HG02943 (cell line): ENCODE data around the gene PRR15.
"Not testable (repeated sequence)": the region's sequence is repeated elsewhere in the genome, so short reads cannot be mapped to it uniquely, and the experiment has no call there.

Experiments used
- ATAC-seq: cut with Tn5 transposase; IDR thresholded peaks from one replicate; pipeline ENCODE4 v1.9.1; 2021; ENCODE audit warnings: mild to moderate bottlenecking, low read depth, moderate library complexity; ENCODE audit not compliant: unreplicated experiment

Gene PRR15

DNA sequence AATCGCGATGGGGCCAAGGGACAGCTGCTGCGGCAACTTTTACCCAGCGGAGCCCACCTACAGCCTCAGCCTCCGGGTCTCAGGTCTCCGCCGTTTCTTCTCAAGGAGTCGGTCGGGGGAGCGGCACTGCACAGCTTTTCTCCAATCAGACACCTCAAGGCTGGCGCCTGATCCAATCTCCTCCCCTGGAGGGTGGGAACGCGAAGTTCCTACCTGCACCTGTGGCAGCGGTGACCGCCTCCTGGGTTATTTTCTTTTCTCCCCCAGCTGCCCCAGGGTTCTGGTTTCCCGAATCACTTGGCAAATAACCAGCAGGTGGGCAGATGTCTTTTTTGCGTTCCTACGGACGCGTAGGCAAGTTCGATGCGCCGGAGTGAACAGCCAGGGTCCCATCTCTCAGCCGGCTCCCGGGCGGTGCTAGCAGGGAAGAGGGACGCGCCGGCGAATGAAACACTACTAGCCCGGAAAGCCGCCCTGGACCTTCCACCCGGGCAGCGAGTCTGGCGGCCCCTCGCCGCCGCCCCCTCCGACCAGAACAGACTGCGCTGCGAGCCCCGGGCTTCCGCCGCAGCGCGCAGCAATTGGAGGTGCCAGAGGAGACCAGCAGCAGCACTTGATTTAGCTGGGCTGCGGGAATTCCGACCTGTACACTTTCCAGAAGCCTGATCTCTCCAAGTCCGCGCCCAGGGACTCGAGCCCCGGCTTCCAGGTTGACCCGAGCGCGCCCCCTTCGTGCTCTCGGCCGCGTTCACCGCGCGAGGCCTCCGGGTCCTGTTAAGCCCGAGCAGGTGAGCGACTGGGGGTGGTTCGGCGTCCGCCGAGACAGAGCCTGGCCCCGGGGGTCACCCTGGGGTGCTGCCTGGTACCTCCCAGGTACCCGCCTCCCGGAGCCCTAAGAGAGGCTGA is at the start of gene PRR15:
Gene PRR15, plus strand, starts transcription at position 246 of the 906 bp plus-strand sequence. CDS start 2,495 bp downstream, outside the sequence.
- no peak for ATAC-seq

DNA sequence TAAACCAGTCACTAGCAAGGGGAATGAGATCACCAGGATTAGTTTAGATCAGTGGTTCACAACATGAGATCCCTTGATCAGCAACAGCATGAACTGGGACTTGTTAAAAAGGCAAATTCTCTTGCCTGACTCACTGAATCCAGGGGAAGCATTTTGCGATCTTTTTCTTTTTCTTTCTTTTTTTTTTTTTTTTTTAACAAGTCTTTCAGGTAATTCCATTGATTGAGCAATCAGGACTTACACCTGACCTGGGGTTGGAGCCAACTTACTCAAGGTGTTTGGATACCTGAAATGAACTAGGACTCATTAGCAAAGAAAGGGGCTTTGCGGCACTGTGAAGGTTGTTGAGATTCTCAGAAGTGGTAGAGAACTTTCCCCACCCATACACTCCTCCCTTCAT is 47.1 kb upstream of the PRR15 start:
- no peak for ATAC-seq

DNA sequence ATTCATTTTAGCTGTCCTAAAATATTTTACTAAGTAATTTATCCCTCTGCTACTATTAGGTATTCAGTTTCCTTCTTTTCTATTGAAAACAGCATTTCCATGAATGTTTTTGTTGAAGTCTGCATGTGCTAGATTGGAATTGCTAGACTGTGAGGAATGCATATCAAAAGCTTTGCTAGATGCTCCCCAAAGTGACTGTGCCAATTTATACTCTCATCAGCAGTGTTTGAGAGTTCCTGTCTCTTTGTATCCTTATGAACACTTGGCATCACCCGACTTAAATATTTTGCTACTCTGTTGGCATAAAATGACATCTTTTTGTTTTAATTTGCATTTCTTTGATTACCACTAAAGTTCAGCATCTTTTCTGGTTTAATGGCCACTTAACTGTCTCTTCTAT is 45.0 kb upstream of the PRR15 start:
- ATAC-seq = no peak

DNA sequence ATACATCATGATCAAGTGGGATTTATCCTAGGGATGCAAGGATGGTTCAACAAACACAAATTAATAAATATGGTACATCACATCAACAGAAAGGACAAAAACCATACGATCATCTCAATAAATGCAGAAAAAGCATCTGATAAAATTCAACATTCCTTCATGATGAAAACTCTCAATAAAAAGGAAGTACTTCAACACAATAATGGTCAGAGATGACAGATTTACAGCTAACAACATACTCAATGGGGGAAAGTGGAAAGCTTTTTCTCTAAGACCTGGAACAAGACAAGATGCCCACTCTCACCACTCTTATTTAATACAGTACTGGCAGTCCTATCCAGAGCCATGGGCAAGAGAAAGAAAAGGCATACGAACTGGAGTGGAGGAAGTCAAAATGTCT is 39.9 kb upstream of the PRR15 start:
- ATAC-seq = no peak

- no peak for ATAC-seq
These were observed 36.0 kb upstream of the PRR15 start for GRCh38 chr7:29527505-29528108.

- ATAC-seq = not testable (repeated sequence)
These were observed 35.1 kb upstream of the PRR15 start for GRCh38 chr7:29528526-29528925.

DNA sequence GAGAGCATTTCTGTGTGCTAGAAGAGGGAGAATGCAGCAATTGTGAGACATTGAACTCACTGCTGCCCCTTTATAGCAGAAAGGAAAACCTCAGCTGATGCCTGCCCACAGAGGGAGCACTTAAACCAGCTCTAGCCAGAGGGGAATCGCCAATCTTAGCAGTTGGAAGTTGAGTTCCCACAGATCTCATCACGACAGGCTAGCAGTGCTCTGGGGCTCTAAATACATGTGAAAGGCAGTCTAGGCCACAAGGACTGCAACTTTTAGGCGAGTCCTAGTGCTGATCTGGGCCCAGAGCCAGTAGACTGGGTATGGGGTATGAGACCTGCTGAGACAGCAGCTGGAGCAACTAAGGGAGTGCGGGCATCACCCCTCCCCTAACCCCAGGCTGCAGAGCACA is 25.2 kb upstream of the PRR15 start:
- ATAC-seq = no peak

- no peak for ATAC-seq
These were observed 24.2 kb upstream of the PRR15 start for GRCh38 chr7:29539471-29539870.

DNA sequence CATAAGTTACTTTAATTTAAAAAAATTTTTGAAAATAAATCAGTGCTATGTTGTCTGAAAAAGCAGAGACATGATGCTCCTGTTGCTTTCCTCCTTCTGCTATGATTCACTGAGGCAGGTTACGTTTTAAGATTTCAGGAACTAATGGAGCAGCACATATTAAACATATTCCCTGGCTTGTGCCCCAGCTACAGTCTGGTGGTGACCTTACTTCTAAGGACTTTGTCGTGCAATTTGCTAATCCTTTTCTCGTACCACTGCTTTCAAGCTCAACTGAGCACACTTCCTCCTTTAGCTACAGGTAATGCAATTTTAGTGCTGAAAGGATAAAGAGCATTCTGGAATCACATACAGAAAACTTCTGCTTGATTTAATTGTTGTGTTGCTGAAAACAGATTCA is 16.2 kb upstream of the PRR15 start:
- ATAC-seq = no peak

DNA sequence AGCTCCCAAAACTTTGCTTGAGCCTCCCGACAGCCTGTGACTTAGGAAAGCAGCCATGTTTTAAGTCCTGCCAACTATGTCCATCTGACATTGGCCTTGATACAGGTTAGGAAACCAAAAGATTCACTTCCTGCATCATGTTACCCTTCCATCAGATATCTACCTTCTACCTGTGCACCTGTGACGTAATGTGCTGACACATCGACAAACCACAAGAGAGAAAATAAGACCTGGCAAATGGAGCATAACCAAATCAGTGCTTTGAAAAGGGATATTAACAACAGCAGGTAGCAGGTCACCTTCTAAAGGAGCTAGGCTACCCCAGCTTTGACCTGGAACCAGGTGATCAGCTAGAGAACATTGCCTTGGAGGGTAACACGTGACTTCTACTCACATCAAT is 14.8 kb upstream of the PRR15 start:
- ATAC-seq = no peak

DNA sequence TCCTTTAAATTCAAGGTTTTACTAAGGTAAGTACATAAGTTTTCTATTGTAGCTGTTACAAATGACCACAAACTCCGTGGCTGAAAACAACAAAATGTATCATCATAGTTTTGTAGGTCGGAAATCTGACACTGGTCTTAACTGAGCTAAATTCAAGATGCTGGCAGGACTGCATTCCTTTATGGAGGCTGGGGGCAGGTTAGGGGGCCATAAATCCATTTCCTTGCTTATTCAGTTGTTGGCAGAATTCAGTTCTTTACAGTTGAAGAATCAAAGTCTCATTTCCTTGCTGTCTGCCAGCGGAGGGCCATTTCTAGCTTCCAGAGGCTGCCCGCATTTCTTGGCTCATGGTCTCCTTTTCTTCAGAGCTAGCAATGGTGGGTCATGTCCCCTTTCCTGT is 11.2 kb upstream of the PRR15 start:
- ATAC-seq = no peak

- ATAC-seq = no peak
These were observed 8.6 kb upstream of the PRR15 start for GRCh38 chr7:29555061-29555460.

DNA sequence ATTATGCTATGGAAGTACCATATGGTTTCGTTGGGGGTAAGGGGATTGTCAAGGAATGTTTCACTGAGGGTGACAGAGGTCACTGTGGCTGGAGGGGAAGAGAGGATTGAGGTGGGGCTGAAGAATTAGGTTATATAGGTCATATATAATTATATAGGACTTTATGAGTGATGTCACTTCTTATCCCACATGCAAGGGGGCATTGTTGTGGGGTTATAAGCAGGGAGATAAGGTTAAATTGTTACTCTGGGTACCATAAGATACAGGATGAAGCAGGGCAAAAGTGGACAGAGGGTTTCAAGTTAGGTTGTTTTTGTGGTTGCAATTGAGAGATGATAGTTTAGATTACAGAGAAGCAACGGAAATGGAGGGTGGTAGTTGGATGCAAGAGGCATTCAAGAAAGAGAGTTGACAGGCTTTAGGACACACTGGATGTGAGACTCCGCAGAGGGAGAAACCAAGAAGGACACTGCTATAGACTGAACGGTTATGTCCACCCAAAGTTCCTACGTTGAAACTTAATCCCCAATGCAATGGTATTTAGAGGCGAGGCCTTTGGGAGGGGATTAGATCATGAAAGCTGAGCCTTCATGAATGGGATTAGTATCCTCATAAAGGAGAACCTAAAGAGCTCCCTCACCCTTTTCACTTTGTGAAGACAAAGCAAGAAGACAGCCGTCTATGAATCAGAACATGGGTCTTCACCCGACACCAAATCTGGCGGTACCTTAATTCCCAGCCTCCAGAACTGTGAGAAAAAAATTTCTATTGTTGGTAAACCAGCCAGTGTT is 7.0 kb upstream of the PRR15 start:
- ATAC-seq = no peak

- ATAC-seq = no peak
These were observed 5.7 kb upstream of the PRR15 start for GRCh38 chr7:29557954-29558353.

- no peak for ATAC-seq
These were observed 2.4 kb upstream of the PRR15 start for GRCh38 chr7:29561271-29561670.

DNA sequence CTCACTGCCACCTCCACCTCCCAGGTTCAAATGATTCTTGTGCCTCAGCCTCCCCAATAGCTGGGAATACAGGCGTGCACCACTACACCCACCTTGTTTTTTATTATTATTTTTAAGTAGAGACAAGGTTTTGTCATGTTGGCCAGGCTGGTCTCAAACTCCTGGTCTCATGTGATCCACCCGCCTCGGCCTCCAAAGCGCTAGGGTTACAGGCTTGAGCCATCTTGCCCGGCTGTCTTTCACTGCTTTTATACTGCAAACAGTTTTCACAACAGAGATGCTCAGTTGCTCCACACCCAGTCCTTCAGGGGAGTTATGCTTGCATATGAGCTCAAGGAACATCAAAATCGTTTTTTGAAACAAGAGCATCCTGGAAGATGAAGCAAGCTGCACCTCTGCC is 1.3 kb upstream of the PRR15 start:
- ATAC-seq = no peak

DNA sequence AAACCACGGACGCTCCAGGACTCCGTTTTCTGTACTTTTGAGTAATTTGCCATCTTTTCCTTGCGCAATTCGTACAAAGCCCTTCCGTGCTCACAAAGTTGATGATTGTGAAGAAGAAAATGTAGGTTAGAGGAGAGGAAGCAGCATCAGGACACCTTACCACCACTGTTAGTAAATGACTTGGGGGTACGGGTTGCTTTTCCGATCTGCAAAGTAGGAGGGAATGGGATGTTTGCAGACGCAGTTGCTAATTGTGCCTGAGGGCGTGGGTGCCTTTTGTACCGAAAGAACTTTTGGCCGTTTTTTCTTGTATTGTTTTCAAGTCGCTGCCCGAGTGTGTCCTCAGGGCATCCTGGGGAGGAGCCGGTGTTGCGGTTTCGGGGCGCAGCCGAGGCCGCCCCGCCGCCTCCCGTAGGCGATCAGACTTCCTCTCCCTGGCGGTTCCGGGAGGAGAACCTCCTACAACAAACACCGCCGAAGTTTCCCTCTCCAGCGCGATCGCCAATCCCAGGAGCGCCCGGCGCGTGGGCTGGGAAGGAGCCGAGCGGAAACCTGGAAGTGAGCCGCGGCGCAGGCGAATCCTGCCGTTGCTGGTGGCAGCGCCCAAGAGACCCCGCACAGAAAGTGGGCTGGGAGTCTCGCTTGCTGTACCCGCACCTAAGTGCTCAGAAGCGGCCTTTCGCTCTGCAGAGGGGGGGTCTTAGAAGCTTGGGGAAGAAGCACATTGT is 1.0 kb downstream of the PRR15 start:
- ATAC-seq = no peak

DNA sequence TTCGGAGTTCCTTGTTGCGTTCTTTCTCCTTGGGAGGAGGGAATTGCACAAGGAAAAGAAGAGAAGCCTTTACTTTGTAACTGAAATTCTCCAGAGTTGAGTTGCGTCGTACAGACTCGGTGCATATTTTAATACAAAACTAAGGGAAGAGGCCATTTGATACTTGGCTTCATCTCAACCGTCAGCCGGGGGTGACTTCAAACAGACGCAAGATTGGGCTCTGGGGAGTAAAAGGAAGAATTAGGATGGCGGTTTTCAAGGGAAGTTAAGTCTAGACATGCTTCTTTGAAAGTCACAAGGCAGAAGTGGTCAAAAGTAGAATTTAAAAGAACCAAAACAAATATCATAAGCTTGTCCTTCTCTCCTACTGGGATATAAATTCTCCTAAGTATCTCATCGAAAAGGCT is 1.6 kb downstream of the PRR15 start:
- no peak for ATAC-seq

GRCh38 chr7:29565634-29565981 is 2.0 kb downstream of the PRR15 start:
- ATAC-seq = no peak

DNA sequence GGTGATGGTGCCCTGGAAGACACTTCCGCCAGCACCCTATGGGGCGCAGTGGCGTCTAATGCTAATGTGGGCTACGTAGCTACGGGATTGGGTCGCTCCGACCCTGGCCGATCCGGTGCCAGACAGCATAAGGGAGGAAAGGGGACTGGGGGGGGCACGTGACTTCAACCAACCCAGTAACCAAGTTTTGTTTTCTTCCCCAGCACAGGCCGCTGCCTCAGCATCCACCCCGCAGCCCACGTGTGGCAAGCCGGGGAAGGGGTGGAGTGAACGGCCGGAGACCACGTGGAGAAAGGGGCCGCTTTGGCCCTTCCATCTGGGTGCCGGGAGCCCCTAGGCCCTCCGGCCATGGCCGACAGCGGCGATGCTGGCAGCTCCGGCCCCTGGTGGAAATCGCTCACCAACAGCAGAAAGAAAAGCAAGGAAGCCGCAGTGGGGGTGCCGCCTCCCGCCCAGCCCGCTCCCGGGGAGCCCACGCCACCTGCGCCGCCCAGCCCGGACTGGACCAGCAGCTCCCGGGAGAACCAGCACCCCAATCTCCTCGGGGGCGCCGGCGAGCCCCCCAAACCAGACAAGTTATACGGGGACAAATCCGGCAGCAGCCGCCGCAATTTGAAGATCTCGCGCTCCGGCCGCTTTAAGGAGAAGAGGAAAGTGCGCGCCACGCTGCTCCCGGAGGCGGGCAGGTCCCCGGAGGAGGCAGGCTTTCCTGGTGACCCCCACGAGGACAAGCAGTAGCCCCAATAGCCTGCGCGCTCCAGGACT is 2.5 kb downstream of the PRR15 start:
- ATAC-seq = no peak
